ENCODE measurements around the gene CRELD1.

Gene CRELD1

GRCh38 chr3:9980251-9980650 is 46.6 kb downstream of the CRELD1 start:
- TF ChIP-seq CTCF (conservative IDR thresholded peaks at IDR 0.05; ENCODE audit: low read length) = no peak
- no peak overlapping the region for H3K4me3 ChIP-seq (ENCODE audit: low read length)
- no peak for DNase-seq (ENCODE audit: low read depth)

GRCh38 chr3:9986230-9986725 is 52.6 kb downstream of the CRELD1 start:
- TF ChIP-seq CTCF (conservative IDR thresholded peaks at IDR 0.05; ENCODE audit: low read length) = no peak
- DNase-seq (ENCODE audit: low read depth) = no peak
- H3K4me3 ChIP-seq (ENCODE audit: low read length) = peak overlapping the region; percentile 99

- no peak for TF ChIP-seq CTCF (conservative IDR thresholded peaks at IDR 0.05; ENCODE audit: low read length)
- peak; percentile 65 for DNase-seq (ENCODE audit: low read depth)
- no peak overlapping the region for H3K4me3 ChIP-seq (ENCODE audit: low read length)
Observed at GRCh38 chr3:9994086-9994844, 60.6 kb downstream of the CRELD1 start.
